SJSA1 (cell line): ENCODE results near the gene SLMAP. TPM values are rescaled to one million over a fixed set of nuclear protein-coding genes. Genes with fewer than 3 reads are reported as not detected.
"Not testable (repeated sequence)": the region's sequence is repeated elsewhere in the genome, so short reads cannot be mapped to it uniquely, and the experiment has no call there.

Source experiments
- DNase-seq, 2 experiments: peaks; one replicate each; pipeline ENCODE4 v3.0.0-alpha.2; 2015 to 2020; ENCODE audit warnings: low spot score in 2 of 2, low read depth in 1 of 2
- H3K27ac ChIP-seq: fragments of 250-450 bp; sonication (Bioruptor Pico); 2 replicates; pipeline ENCODE4 v1.5.1; 2020; ENCODE audit warnings: mild to moderate bottlenecking, moderate library complexity
- H3K27me3 ChIP-seq: fragments of 250-450 bp; sonication (Bioruptor Pico); replicated peaks from 2 replicates; pipeline ENCODE4 v1.5.1; 2020; ENCODE audit warnings: mild to moderate bottlenecking, moderate library complexity
- H3K36me3 ChIP-seq: fragments of 250-450 bp; sonication (Bioruptor Pico); 2 replicates; pipeline ENCODE4 v1.5.1; 2020; ENCODE audit warnings: mild to moderate bottlenecking
- H3K4me1 ChIP-seq: fragments of 250-450 bp; sonication (Bioruptor Pico); replicated peaks from 2 replicates; pipeline ENCODE4 v1.6.1; 2021; ENCODE audit warnings: mild to moderate bottlenecking
- H3K4me3 ChIP-seq: fragments of 250-450 bp; sonication (Bioruptor Pico); 2 replicates; pipeline ENCODE4 v1.5.1; 2020; ENCODE audit warnings: mild to moderate bottlenecking
- H3K9me3 ChIP-seq: fragments of 250-450 bp; sonication (Bioruptor Pico); replicated peaks from 2 replicates; pipeline ENCODE4 v1.5.1; 2020; ENCODE audit warnings: mild to moderate bottlenecking
- total RNA-seq: library from RNA; depleted of rRNA; stranded (reverse); fragments of >200 nt; shearing (Covaris generic); gene quantifications from 2 replicates; pipeline ENCODE4 v1.2.3, GENCODE V29; 2014

SLMAP gene
- total RNA-seq, 1 experiment from 2014 or later, result 36.0 TPM

DNA sequence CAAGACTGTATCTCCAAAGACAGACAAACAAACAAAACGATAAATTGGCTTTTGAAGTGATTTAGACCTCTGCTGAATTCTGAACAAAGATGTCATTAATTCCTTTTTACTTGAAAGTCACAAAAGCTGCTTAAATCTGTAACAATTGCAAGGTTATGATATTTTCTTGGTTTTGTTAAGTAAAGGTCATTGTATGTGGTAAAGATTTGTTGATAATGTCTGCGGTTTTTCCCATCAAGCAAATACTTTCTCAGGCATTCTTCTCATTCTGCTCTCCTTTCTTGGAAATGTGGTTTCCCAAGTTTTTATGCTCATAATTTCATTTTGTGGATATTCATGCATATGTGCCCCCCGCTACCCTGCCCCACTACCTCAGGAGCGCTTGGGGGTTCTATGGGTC lies 116.5 kb downstream of the SLMAP start:
- peaks cover 9% of the 10 kb centered on the region for H3K36me3 ChIP-seq
- peak in 1 of 2 experiments; percentile 73 for DNase-seq
- no peaks in the 10 kb centered on the region for H3K9me3 ChIP-seq
- peaks cover 41% of the 10 kb centered on the region for H3K4me1 ChIP-seq
- H3K27ac ChIP-seq, result peak overlapping the region; percentile 81
- no peak overlapping the region for H3K4me3 ChIP-seq
- no peaks in the 10 kb centered on the region for H3K27me3 ChIP-seq

DNA sequence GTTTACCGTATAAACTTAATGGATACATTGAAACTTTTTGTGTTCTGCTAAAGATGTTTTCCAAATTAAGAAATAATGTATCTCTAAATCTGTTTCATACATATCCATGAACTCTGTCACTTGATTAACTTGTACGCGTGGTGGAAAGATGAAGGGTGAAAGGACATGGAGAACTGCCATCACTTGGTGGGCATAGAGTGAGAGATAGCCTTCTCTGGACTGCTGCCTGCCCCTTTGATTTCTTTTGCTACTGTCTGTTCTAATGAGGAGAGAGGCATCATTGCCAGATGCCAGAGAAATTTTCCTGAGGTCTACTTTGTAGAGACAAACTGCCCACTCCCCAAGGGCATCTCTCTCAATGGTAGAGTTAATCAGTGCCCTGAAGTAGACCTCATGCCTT lies 120.5 kb downstream of the SLMAP start:
- Histone ChIP-seq H3K4me3 (no peak overlapping the region), H3K27ac (peak overlapping the region; percentile 89), H3K4me1 (peaks cover 48% of the 10 kb centered on the region), H3K9me3 (no peaks in the 10 kb centered on the region), H3K27me3 (no peaks in the 10 kb centered on the region), H3K36me3 (no peaks in the 10 kb centered on the region; the same call in none of the 2 replicates)
- no peak for DNase-seq

DNA sequence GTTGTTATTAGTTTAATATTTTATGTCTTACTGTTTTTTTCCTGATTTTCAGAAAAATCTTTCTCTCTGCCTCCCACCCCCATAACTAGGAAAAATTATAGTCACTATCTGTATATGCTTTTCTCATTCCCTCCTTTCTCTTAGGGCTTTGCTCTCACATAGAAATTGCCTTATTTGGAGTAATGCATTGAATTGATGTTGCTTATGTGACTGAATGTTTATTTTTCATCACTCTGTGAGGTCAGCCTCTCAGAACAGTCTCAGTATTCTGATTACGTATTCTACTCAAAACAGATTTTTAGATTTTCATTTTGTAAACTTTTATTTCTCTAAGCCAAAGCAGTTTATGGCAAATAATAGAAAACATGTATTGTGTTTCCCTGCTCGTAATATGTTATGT lies 121.0 kb downstream of the SLMAP start:
- peak in 1 of 2 experiments; percentile 68 for DNase-seq
- Histone ChIP-seq H3K27me3 (no peaks in the 10 kb centered on the region), H3K9me3 (no peaks in the 10 kb centered on the region), H3K4me3 (no peak overlapping the region), H3K27ac (peak overlapping the region; percentile 89), H3K36me3 (no peaks in the 10 kb centered on the region; the same call in none of the 2 replicates), H3K4me1 (peaks cover 44% of the 10 kb centered on the region)

DNA sequence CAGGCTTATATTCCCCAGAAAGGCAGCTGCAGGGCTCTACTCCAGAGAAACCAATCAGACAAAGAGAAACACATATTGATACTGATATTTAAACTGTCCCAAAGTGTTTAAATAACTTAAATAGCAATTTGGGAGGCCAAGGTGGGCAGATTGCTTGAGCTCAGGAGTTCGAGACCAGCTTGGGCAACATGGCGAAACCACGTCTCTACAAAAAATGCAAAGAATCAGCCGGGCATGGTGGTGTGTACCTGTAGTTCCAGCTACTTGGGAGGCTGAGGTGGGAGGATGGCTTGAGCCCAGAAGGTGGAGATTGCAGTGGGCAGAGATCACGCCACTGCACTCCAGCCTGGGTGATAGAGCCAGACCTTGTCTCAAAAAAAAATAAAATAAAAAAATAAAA lies 128.3 kb downstream of the SLMAP start:
- H3K27ac ChIP-seq, H3K9me3 ChIP-seq, H3K27me3 ChIP-seq, H3K36me3 ChIP-seq, H3K4me3 ChIP-seq, DNase-seq: not testable (repeated sequence)
- peaks cover 22% of the 10 kb centered on the region for H3K4me1 ChIP-seq

DNA sequence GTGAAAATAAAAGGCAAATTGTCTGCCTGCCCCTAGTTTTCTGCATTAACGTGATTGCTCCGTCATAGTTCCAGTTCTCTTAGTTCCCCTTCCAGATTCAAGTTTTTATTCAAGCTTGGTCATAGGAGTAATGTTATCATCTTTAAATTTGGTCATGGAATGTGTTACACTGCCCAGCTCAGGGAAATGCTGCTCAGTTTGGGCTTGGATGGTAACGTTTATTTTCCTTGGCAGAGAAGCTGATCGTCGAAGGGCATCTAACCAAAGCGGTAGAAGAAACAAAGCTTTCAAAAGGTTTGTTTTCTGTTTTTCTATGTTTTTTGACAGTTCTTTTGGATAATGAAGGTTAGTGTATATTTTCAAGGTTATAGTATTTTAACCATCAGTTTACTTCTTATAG lies 133.7 kb downstream of the SLMAP start:
- Histone ChIP-seq H3K4me1 (peaks cover 9% of the 10 kb centered on the region), H3K27me3 (no peaks in the 10 kb centered on the region), H3K27ac (peak overlapping the region; percentile 8; the same call in 1 of the 2 replicates), H3K36me3 (0 out of 2 replicates have a peak, but pooled peaks cover 6% of the 10 kb centered on the region), H3K4me3 (peak overlapping the region; percentile 15; the same call in 1 of the 2 replicates), H3K9me3 (no peaks in the 10 kb centered on the region)
- DNase-seq, result peak in 1 of 2 experiments; percentile 32

DNA sequence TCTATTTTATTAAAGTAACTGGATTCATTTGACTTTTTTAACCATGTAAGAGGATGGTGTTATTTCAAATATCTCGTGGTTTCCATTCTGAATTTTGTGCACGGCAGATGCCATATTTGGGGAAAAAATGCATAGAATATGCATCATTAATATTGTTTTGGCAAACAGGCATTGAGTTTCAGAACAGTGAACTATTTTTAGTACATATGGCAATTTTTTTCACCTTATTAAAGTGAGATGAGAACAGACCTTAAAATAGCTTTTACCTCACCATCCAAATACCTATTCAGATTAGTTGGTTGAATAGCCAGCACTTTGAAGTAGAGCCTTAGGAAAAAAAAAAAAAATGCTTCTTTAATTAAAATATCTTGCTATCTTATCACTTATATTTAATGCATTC lies 134.8 kb downstream of the SLMAP start:
- no peak overlapping the region for H3K27ac ChIP-seq
- DNase-seq, result no peak
- no peaks in the 10 kb centered on the region for H3K27me3 ChIP-seq
- H3K36me3 ChIP-seq, result 0 out of 2 replicates have a peak, but pooled peaks cover 6% of the 10 kb centered on the region
- no peaks in the 10 kb centered on the region for H3K9me3 ChIP-seq
- H3K4me3 ChIP-seq, result no peak overlapping the region
- peaks cover 9% of the 10 kb centered on the region for H3K4me1 ChIP-seq

DNA sequence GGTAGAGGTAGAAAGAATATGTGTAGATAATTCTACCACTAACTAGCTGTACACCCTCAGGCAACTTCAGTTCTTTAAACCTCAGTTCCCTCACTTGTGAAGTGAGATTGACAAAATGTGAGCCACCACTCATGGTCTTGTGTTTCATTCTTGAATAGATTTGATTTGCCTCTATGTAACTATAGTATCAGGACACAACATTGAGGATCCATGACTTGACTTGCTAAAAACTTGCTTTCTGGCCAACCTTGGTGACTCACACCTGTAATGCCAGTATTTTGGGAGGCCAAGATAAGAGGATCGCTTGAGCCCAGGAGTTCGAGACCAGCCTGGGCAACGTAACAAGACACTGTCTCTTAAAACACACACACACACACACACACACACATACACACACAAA lies 136.3 kb downstream of the SLMAP start:
- Histone ChIP-seq H3K27ac (no peak overlapping the region), H3K27me3 (no peaks in the 10 kb centered on the region), H3K4me1 (peaks cover 9% of the 10 kb centered on the region), H3K9me3 (no peaks in the 10 kb centered on the region), H3K36me3 (0 out of 2 replicates have a peak, but pooled peaks cover 3% of the 10 kb centered on the region), H3K4me3 (no peak overlapping the region)
- DNase-seq, result no peak

DNA sequence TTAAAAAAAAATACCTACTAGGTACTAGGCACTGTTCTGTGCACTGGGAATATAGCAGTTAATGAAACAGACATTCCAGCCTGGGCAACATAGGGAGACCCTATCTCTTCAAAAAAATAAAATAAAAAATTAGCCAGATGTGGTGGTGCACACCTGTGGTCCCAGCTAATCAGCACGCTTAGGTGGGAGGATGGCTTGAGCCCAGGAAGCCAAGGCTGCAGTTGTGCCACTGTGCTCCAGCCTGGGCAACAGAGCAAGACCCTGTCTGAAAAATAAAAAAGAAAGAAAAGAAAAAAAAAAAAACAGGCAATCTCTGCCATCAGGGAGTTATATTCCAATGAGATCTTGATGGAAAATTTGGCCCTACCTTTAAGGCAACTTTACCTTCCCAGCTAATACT lies 137.0 kb downstream of the SLMAP start:
- no peak overlapping the region for H3K4me3 ChIP-seq
- DNase-seq, result no peak
- H3K27me3 ChIP-seq, result no peaks in the 10 kb centered on the region
- no peaks in the 10 kb centered on the region for H3K9me3 ChIP-seq
- H3K4me1 ChIP-seq, result peaks cover 9% of the 10 kb centered on the region
- no peaks in the 10 kb centered on the region for H3K36me3 ChIP-seq
- no peak overlapping the region for H3K27ac ChIP-seq

DNA sequence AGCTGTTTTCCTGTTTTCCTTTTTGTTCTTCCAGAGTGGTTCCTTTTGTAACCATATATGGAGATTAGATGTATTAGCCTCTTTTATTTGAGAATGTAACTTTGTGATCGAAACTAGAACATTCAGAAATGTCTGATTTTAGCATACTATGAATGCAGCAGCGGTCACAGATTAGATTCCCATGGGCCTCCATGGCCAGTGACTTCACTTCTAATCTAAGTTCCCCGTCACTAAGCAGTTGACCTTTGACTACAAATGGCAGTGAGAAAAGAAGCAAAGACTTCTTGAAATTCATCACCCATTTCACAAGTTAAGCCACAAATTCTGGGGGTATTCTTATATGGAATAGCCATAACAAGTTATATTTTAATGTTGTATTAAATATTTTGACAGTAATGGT lies 137.6 kb downstream of the SLMAP start:
- Histone ChIP-seq H3K27me3 (no peaks in the 10 kb centered on the region), H3K4me3 (no peak overlapping the region), H3K27ac (no peak overlapping the region), H3K36me3 (no peaks in the 10 kb centered on the region), H3K4me1 (peaks cover 9% of the 10 kb centered on the region), H3K9me3 (no peaks in the 10 kb centered on the region)
- DNase-seq, result no peak

DNA sequence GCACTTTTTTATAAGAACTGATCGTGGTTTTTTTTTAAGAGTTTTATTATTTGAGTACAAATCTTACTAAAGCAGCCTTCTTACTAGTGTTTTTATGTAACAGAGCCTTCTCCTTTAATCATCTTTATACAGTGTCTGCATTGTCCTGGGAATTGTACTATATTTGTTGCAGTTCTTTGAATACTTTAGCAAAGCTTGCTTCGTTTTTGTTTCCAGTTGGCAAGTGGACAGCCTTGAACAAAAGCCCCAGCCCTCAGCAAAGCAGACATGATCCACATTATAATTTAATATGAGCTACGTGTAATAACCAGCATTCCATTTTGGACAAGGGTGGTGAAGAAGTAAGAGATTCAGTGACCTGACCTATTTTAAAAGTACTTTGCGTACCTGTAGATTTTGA lies 139.9 kb downstream of the SLMAP start:
- Histone ChIP-seq H3K27me3 (no peaks in the 10 kb centered on the region), H3K4me1 (no peaks in the 10 kb centered on the region), H3K9me3 (no peaks in the 10 kb centered on the region), H3K27ac (no peak overlapping the region), H3K4me3 (no peak overlapping the region), H3K36me3 (no peaks in the 10 kb centered on the region)
- no peak for DNase-seq

DNA sequence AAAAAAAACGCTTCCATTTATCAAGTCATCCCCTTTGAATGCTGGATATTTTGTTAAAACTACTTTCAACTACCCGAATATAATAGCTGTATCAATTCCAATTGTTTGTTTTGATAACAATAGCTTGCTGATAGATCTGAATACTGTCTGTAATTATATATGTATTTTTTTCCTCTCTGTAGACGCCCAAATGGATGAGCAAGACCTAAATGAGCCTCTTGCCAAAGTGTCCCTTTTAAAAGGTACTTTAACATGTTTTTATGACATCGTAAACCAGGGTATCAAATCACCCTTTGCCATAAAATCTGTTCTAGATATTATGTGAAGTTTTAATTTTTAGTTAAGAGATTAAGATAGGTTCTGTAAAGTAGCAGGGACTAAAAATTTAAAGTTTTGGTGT lies 140.6 kb downstream of the SLMAP start:
- Histone ChIP-seq H3K27ac (no peak overlapping the region), H3K4me1 (no peaks in the 10 kb centered on the region), H3K27me3 (no peaks in the 10 kb centered on the region), H3K36me3 (no peaks in the 10 kb centered on the region), H3K9me3 (no peaks in the 10 kb centered on the region), H3K4me3 (no peak overlapping the region)
- DNase-seq, result no peak

DNA sequence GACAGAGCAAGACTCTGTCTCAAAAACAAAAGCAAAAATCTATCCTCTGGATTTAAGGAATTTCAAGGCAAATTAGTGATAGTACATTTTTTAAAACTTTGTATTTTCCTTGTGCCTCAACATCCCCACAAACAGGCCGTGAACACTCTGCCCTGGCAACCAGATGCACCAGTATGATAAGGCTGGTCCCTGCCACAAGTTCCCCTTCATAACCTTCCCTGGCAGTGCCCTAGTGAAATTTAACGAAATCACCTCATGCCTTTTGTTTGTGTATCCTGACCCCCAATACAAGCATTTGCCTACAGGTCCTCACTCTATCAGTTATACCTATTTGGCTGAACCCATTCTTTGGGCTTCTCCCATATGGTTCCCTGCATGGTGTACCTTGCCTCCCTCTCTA lies 144.7 kb downstream of the SLMAP start:
- Histone ChIP-seq H3K36me3 (0 out of 2 replicates have a peak, but pooled peaks cover 8% of the 10 kb centered on the region), H3K9me3 (no peaks in the 10 kb centered on the region), H3K4me1 (no peaks in the 10 kb centered on the region), H3K27ac (no peak overlapping the region), H3K4me3 (no peak overlapping the region), H3K27me3 (no peaks in the 10 kb centered on the region)
- no peak for DNase-seq

DNA sequence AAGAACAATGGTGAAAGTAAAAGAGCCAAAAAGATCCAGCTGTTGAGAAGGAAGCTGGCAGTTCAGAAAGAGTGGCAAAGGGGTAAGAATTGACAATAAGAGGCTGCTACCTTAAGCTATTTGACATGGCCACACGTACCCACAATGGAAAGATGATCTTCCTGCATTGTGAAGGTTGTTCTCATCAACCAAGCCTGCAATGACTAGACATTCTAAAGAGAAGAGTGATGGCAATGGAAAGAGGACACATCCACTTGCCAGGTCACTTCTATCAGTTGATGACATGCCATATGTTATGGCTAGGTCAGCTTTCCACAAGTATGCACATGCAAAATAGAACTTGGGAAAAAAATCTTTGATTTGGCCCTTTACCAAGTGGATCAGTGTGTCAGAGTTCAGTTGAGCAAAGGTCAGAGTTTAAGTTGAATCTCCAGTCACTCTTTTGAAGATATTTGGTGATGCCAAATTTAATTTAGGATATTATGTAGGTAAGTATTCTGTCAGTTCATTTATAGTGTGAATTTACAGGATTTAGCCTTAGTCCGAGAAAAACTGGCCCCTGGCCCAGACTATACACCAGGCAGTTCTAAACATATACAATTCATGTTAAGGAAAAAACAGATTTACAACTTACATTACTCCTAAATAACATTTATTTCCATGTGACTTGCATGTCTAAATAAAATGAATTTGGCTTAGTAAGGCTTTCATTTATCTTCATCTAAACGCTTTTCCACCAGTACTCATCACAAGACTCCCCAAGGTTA lies 147.2 kb downstream of the SLMAP start:
- Histone ChIP-seq H3K27me3 (no peaks in the 10 kb centered on the region), H3K27ac (no peak overlapping the region), H3K4me3 (no peak overlapping the region), H3K36me3 (peaks cover 14% of the 10 kb centered on the region; the same call in 1 of the 2 replicates), H3K4me1 (no peaks in the 10 kb centered on the region), H3K9me3 (no peaks in the 10 kb centered on the region)
- no peak for DNase-seq

DNA sequence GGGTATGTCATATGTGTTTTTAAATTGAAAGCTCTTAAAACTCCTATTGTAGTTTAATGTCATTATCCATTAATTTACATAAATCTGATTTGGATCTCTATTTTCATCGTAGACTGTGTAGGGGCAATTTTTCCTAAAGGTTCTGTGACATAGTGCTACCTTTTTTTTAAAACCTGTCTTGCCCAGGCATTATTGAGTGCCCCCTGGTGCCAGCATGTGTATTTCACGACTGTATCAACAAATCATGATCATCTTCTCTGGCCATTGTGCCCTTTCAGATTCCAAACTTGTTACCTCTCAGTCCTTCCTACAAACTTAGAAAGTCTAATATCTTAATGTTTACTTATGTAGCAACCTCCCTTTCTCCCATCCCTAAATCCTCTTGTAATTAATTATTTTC lies 154.9 kb downstream of the SLMAP start:
- Histone ChIP-seq H3K9me3 (no peaks in the 10 kb centered on the region), H3K4me3 (no peak overlapping the region), H3K36me3 (peaks cover 28% of the 10 kb centered on the region), H3K27me3 (no peaks in the 10 kb centered on the region), H3K27ac (peak overlapping the region; percentile 40), H3K4me1 (peaks cover 15% of the 10 kb centered on the region)
- peak in 1 of 2 experiments; percentile 27 for DNase-seq
